ENCODE results near the gene SYP.

Gene SYP

DNA sequence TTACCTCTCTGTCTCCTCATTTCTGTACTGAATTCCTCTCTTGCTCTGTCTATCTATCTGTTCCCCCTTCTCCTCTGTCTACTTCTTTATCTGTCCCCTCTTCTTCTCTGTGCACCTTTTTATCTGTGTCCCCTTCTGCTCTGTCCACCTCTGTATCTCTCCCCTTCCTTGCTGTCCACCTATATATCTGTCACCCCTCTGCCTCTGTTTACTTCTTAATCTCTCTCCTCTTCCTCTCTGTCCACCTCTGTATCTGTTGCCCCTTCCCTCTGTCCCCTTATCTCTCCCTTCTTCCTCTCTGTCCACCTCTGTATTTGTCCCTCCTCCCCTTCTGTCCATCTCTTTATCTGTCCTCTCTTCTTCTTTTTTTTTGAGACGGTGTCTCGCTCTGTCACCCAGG, 44.2 kb upstream of the SYP start:
- in situ Hi-C loops (cut with HindIII; ENCODE audit: low sequenced_read_pairs), result no loop called here
- no peak overlapping the region for H3K4me3 ChIP-seq (ENCODE audit: low read depth, low read length)
- TF ChIP-seq, protein P1, sequence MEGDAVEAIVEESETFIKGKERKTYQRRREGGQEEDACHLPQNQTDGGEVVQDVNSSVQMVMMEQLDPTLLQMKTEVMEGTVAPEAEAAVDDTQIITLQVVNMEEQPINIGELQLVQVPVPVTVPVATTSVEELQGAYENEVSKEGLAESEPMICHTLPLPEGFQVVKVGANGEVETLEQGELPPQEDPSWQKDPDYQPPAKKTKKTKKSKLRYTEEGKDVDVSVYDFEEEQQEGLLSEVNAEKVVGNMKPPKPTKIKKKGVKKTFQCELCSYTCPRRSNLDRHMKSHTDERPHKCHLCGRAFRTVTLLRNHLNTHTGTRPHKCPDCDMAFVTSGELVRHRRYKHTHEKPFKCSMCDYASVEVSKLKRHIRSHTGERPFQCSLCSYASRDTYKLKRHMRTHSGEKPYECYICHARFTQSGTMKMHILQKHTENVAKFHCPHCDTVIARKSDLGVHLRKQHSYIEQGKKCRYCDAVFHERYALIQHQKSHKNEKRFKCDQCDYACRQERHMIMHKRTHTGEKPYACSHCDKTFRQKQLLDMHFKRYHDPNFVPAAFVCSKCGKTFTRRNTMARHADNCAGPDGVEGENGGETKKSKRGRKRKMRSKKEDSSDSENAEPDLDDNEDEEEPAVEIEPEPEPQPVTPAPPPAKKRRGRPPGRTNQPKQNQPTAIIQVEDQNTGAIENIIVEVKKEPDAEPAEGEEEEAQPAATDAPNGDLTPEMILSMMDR (IDR thresholded peaks at IDR 0.05; ENCODE audit: low read depth, low read length, missing control alignments), result no peak
- DNase-seq (ENCODE audit: low read depth), result no peak

DNA sequence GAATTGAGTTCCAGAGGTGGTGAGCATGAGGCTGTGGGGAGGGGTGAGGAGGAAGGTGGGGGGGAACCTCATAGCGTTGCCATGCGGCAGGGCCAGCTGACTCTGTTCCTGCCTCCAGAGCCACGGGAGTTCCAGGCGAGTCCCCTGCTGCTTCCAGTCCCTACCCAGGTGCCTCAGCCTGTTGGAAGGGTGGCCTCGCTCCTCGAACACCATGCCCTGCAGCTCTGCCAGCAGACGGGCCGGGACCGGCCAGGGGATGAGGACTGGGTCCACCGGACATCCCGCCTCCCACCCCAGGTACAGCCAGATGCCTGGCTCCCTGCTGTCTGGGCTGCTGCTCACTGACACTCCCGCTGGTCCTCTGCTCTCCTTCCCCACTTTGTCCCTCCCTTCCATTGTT, 43.2 kb upstream of the SYP start:
- TF ChIP-seq, protein P1 (IDR thresholded peaks at IDR 0.05; ENCODE audit: low read depth, low read length, missing control alignments), result no peak
- no peak overlapping the region for H3K4me3 ChIP-seq (ENCODE audit: low read depth, low read length)
- no peak for DNase-seq (ENCODE audit: low read depth)
- in situ Hi-C loops (cut with HindIII; ENCODE audit: low sequenced_read_pairs), result no loop called here

DNA sequence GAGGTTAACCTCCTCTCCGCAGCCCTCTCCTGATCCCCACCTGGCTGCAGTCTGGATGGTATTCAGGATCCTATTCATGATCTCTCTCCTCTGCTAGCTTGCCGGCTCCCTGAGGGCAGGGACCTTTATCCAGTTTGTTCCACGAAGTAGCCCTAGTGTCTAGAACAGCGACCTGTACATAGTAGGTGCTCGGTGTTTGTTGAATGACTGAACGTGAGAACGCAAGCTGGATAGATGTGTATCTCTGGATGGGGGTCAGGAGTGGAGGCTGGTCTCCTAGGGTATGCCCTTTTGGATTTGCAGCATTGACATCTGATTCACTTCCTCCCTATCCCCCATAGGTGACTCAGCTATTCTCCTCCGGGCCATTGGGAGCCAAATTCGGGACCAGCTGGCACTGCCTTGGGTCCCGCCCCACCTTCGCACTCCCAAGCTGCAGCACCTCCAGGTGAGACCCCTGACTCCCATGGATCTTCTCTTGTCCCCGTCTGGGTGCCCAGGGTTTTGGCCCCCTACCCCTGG, 42.6 kb upstream of the SYP start:
- TF ChIP-seq, protein P1 (IDR thresholded peaks at IDR 0.05; ENCODE audit: low read depth, low read length, missing control alignments), result no peak
- in situ Hi-C loops (cut with HindIII; ENCODE audit: low sequenced_read_pairs), result no loop called here
- no peak overlapping the region for H3K4me3 ChIP-seq (ENCODE audit: low read depth, low read length)
- DNase-seq (ENCODE audit: low read depth), result no peak

- no peak for DNase-seq (ENCODE audit: low read depth)
- TF ChIP-seq, protein P1 (IDR thresholded peaks at IDR 0.05; ENCODE audit: low read depth, low read length, missing control alignments), result no peak
- in situ Hi-C loops (cut with HindIII; ENCODE audit: low sequenced_read_pairs), result no loop called here
- no peak overlapping the region for H3K4me3 ChIP-seq (ENCODE audit: low read depth, low read length)
Measured at GRCh38 chrX:49238735-49239134, 38.7 kb upstream of the SYP start.

DNA sequence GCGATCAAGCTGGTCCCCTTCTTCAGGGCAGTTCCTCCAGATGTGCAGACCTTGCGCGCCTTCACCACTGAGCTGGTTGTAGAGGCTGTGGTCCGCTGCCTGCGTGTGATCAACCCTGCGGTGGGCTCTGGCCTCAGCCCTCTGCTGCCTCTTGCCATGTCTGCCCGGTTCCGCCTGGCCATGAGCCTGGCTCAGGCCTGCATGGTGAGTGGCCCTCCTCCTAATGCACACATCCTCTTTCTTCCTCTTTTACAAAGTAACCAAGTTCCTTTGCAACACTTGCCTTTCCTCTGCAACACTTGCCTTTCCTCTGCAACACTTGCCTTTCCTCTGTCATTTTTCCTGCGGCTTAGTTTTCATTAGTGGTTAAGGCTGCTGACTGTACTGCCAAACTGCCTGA, 37.1 kb upstream of the SYP start:
- TF ChIP-seq, protein P1 (IDR thresholded peaks at IDR 0.05; ENCODE audit: low read depth, low read length, missing control alignments), result no peak
- DNase-seq (ENCODE audit: low read depth), result no peak
- in situ Hi-C loops (cut with HindIII; ENCODE audit: low sequenced_read_pairs), result no loop called here
- no peak overlapping the region for H3K4me3 ChIP-seq (ENCODE audit: low read depth, low read length)

DNA sequence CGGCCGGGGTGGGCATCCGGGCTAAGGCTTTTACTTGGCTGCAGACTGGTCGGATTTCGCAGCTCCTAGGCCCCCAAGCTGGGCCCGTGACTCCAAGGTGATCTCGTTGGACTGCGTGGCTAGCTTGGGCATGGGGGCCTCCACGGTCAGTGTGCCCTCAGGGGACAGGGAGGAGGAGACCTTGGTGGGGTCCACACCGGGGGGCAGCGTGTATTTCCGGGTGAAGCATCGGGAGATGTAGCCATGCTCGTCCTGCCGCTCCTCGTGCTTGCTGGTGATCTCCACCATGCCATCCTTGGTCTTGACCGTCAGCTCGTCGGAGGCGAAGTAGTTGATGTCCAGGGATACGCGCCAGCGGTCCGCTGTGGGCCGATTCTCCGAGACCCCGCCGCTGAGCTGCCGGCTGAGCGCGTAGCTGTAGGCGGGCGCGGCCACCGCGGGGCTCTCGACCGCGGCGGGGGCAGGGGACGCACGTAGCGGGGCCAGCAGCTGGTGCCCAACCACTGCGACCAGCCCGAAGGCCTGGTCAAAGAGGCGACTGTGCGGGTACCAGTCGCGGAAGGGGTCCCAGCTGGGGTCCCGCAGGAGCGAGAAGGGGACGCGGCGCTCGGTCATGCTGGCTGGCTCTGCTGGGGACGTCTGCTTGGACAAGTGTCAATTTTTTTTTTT, 34.0 kb upstream of the SYP start:
- TF ChIP-seq, protein P1 (IDR thresholded peaks at IDR 0.05; ENCODE audit: low read depth, low read length, missing control alignments), result no peak
- no peak overlapping the region for H3K4me3 ChIP-seq (ENCODE audit: low read depth, low read length)
- in situ Hi-C loops (cut with HindIII; ENCODE audit: low sequenced_read_pairs), result no loop called here
- DNase-seq (ENCODE audit: low read depth), result no peak
